ENCODE data around the gene CCDC33. TPM values are rescaled to one million over a fixed set of nuclear protein-coding genes. Genes with fewer than 3 reads are reported as not detected.

Gene CCDC33
- polyA plus RNA-seq, 1 experiment = not detected

GRCh38 chr15:74275957-74276356, 39.8 kb downstream of the CCDC33 start:
- TF ChIP-seq CTCF (IDR thresholded peaks at IDR 0.05; ENCODE audit: low read depth, low read length) = no peak

GRCh38 chr15:74276560-74276959, 40.4 kb downstream of the CCDC33 start:
- no peak for TF ChIP-seq CTCF (IDR thresholded peaks at IDR 0.05; ENCODE audit: low read depth, low read length)
- H3K4me3 ChIP-seq (ENCODE audit: low read depth, low read length) = no peak overlapping the region
- ChIA-PET POLR2A (no interaction called here), CTCF (no interaction called here)
- H3K27me3 ChIP-seq (ENCODE audit: control insufficient read depth, insufficient read depth, low read length) = peaks cover 35% of the 10 kb centered on the region
- H3K27ac ChIP-seq (ENCODE audit: low read depth, low read length) = no peak overlapping the region
- no peak for DNase-seq (ENCODE audit: low read depth, low spot score)
- H3K9me3 ChIP-seq (ENCODE audit: control insufficient read depth, insufficient read depth, low read length) = peaks cover 3% of the 10 kb centered on the region; the same call in 1 of the 2 replicates

More at GRCh38 chr15:74275957-74276356, 39.8 kb downstream of the CCDC33 start:
- Histone ChIP-seq H3K9me3 (ENCODE audit: control insufficient read depth, insufficient read depth, low read length) (peaks cover 3% of the 10 kb centered on the region; the same call in 1 of the 2 replicates), H3K27me3 (ENCODE audit: control insufficient read depth, insufficient read depth, low read length) (peaks cover 32% of the 10 kb centered on the region), H3K27ac (ENCODE audit: low read depth, low read length) (no peak overlapping the region), H3K4me3 (ENCODE audit: low read depth, low read length) (no peak overlapping the region)
- POLR2A ChIA-PET = no interaction called here
- no peak for DNase-seq (ENCODE audit: low read depth, low spot score)
- CTCF ChIA-PET = no interaction called here

GRCh38 chr15:74277242-74277810, 41.2 kb downstream of the CCDC33 start:
- no peak overlapping the region for H3K4me3 ChIP-seq (ENCODE audit: low read depth, low read length)
- TF ChIP-seq CTCF (IDR thresholded peaks at IDR 0.05; ENCODE audit: low read depth, low read length) = no peak
- POLR2A ChIA-PET = no interaction called here
- H3K9me3 ChIP-seq (ENCODE audit: control insufficient read depth, insufficient read depth, low read length) = peaks cover 3% of the 10 kb centered on the region; the same call in 1 of the 2 replicates
- no peak for DNase-seq (ENCODE audit: low read depth, low spot score)
- peaks cover 38% of the 10 kb centered on the region for H3K27me3 ChIP-seq (ENCODE audit: control insufficient read depth, insufficient read depth, low read length)
- CTCF ChIA-PET = no interaction called here
- H3K27ac ChIP-seq (ENCODE audit: low read depth, low read length) = no peak overlapping the region

- no peak for TF ChIP-seq CTCF (IDR thresholded peaks at IDR 0.05; ENCODE audit: low read depth, low read length)
- no peak overlapping the region for H3K4me3 ChIP-seq (ENCODE audit: low read depth, low read length)
- ChIA-PET POLR2A (no interaction called here), CTCF (no interaction called here)
- H3K27me3 ChIP-seq (ENCODE audit: control insufficient read depth, insufficient read depth, low read length) = peaks cover 46% of the 10 kb centered on the region
- no peak overlapping the region for H3K27ac ChIP-seq (ENCODE audit: low read depth, low read length)
- no peak for DNase-seq (ENCODE audit: low read depth, low spot score)
- no peaks in the 10 kb centered on the region for H3K9me3 ChIP-seq (ENCODE audit: control insufficient read depth, insufficient read depth, low read length)
Observed at GRCh38 chr15:74278207-74278606, 42.1 kb downstream of the CCDC33 start.

GRCh38 chr15:74281147-74282133, 45.3 kb downstream of the CCDC33 start:
- H3K27ac ChIP-seq (ENCODE audit: low read depth, low read length) = no peak overlapping the region
- no peak overlapping the region for H3K4me3 ChIP-seq (ENCODE audit: low read depth, low read length)
- H3K27me3 ChIP-seq (ENCODE audit: control insufficient read depth, insufficient read depth, low read length) = peaks cover 63% of the 10 kb centered on the region
- no peak for TF ChIP-seq CTCF (IDR thresholded peaks at IDR 0.05; ENCODE audit: low read depth, low read length)
- ChIA-PET CTCF (no interaction called here), POLR2A (no interaction called here)
- DNase-seq (ENCODE audit: low read depth, low spot score) = no peak
- no peaks in the 10 kb centered on the region for H3K9me3 ChIP-seq (ENCODE audit: control insufficient read depth, insufficient read depth, low read length)

All from AG04450 (cell line).